Breast epithelium (tissue), 4 donors: ENCODE data around the gene SLC4A3. TPM values are rescaled to one million over a fixed set of nuclear protein-coding genes. Genes with fewer than 3 reads are reported as not detected.

Experiments used
- DNase-seq, 2 donors: peaks; one replicate each; pipeline ENCODE4 v3.0.0-alpha.2; 2019; ENCODE audit warnings: low spot score in 2 of 2
- H3K27ac ChIP-seq, 2 donors: fragments of 200-600 bp; sonication (generic) in 1 of 2; one replicate each; pipeline ENCODE4 v1.5.1; 2016 to 2019; ENCODE audit warnings: mild to moderate bottlenecking in 1 of 2
- H3K27me3 ChIP-seq, 2 donors: fragments of 200-600 bp; sonication (generic) in 1 of 2; one replicate each; pipeline versions ENCODE4 v1.5.1 to v1.6.0; 2017 to 2019; ENCODE audit warnings: control low read depth in 1 of 2, mild to moderate bottlenecking in 1 of 2
- H3K36me3 ChIP-seq: fragments of 200-600 bp; one replicate; pipeline ENCODE4 v1.5.1; 2019
- H3K4me1 ChIP-seq, 2 donors: fragments of 200-600 bp; sonication (generic); one replicate each; pipeline ENCODE4 v1.5.1; 2016 to 2019; ENCODE audit warnings: control low read depth in 1 of 2
- H3K4me3 ChIP-seq, 3 donors: fragments of 200-600 bp; sonication (generic); 1 replicate in 2 of 3; 2 replicates in 1 of 3; pipeline ENCODE4 v1.5.1; 2016 to 2019; ENCODE audit warnings: mild to moderate bottlenecking in 3 of 3, moderate library complexity in 2 of 3
- H3K9me3 ChIP-seq, 2 donors: fragments of 200-600 bp; sonication (generic) in 1 of 2; one replicate each; pipeline ENCODE4 v1.5.1; 2016 to 2019; ENCODE audit warnings: control low read depth in 1 of 2
- CTCF ChIP-seq, 3 donors: fragments of 450-650 bp; IDR thresholded peaks; one replicate each; pipeline ENCODE4 v1.5.1; 2016 to 2017; ENCODE audit warnings: antibody characterized with exemption in 3 of 3, mild to moderate bottlenecking in 3 of 3, moderate library complexity in 3 of 3
- POLR2A ChIP-seq: fragments of 450-650 bp; IDR thresholded peaks from one replicate; pipeline ENCODE4 v1.6.1; 2016; ENCODE audit warnings: antibody characterized with exemption, mild to moderate bottlenecking, moderate library complexity
- POLR2AphosphoS5 ChIP-seq, 3 donors: sonication (generic); formaldehyde crosslinking; IDR thresholded peaks; one replicate each; pipeline ENCODE4 v1.6.1; 2017; ENCODE audit warnings: antibody characterized with exemption in 3 of 3
- intact Hi-C: fragments of 100-400 bp; cut with DNase I; formaldehyde crosslinking; loops from one replicate; pipeline ENCODE4 v1.15.1; 2023; ENCODE audit warnings: low total_unique reads
- total RNA-seq, 3 donors: library from RNA; depleted of rRNA; stranded (reverse); fragments of >200 nt; gene quantifications; one replicate each; pipeline ENCODE4 v1.1.0, GENCODE V29; 2016

Gene SLC4A3
- total RNA-seq, 3 donors from 2014 or later: 2.1 to 4.7 (median 4.6) TPM

- no peaks in the 10 kb centered on the region for H3K36me3 ChIP-seq
- no peaks in the 10 kb centered on the region for H3K27me3 ChIP-seq
- H3K27ac ChIP-seq: no peak overlapping the region
- TF ChIP-seq CTCF (IDR thresholded peaks at IDR 0.05) (no peak), POLR2A (no peak), POLR2AphosphoS5 (IDR thresholded peaks at IDR 0.05) (no peak)
- no peaks in the 10 kb centered on the region for H3K4me1 ChIP-seq
- no peak overlapping the region for H3K4me3 ChIP-seq
- H3K9me3 ChIP-seq: no peaks in the 10 kb centered on the region
- intact Hi-C loops: no loop called here
- no peak for DNase-seq
Measured at GRCh38 chr2:219618733-219619122, 8.7 kb upstream of the SLC4A3 start.

GRCh38 chr2:219619235-219619634 is 8.2 kb upstream of the SLC4A3 start:
- Histone ChIP-seq H3K4me1 (no peaks in the 10 kb centered on the region), H3K36me3 (no peaks in the 10 kb centered on the region), H3K27me3 (no peaks in the 10 kb centered on the region), H3K27ac (no peak overlapping the region), H3K9me3 (no peaks in the 10 kb centered on the region), H3K4me3 (no peak overlapping the region)
- intact Hi-C loops: no loop called here
- DNase-seq: no peak
- TF ChIP-seq POLR2AphosphoS5 (IDR thresholded peaks at IDR 0.05) (no peak), POLR2A (no peak), CTCF (IDR thresholded peaks at IDR 0.05) (no peak)

GRCh38 chr2:219620546-219620945 is 6.9 kb upstream of the SLC4A3 start:
- Histone ChIP-seq H3K4me3 (no peak overlapping the region), H3K36me3 (no peaks in the 10 kb centered on the region), H3K9me3 (no peaks in the 10 kb centered on the region), H3K4me1 (no peaks in the 10 kb centered on the region), H3K27me3 (no peaks in the 10 kb centered on the region), H3K27ac (no peak overlapping the region)
- intact Hi-C loops: no loop called here
- no peak for DNase-seq
- TF ChIP-seq POLR2AphosphoS5 (IDR thresholded peaks at IDR 0.05): no peak
- TF ChIP-seq CTCF (IDR thresholded peaks at IDR 0.05): no peak
- TF ChIP-seq POLR2A: no peak

GRCh38 chr2:219621935-219622334 is 5.5 kb upstream of the SLC4A3 start:
- Histone ChIP-seq H3K9me3 (no peaks in the 10 kb centered on the region), H3K27ac (no peak overlapping the region), H3K4me1 (no peaks in the 10 kb centered on the region), H3K36me3 (no peaks in the 10 kb centered on the region), H3K27me3 (no peaks in the 10 kb centered on the region), H3K4me3 (no peak overlapping the region)
- TF ChIP-seq POLR2A (no peak), POLR2AphosphoS5 (IDR thresholded peaks at IDR 0.05) (no peak), CTCF (IDR thresholded peaks at IDR 0.05) (no peak)
- intact Hi-C loops: no loop called here
- no peak for DNase-seq

GRCh38 chr2:219622472-219622871 is 5.0 kb upstream of the SLC4A3 start:
- H3K27ac ChIP-seq: no peak overlapping the region
- H3K9me3 ChIP-seq: no peaks in the 10 kb centered on the region
- no peak for DNase-seq
- H3K4me1 ChIP-seq: no peaks in the 10 kb centered on the region
- intact Hi-C loops: no loop called here
- no peaks in the 10 kb centered on the region for H3K36me3 ChIP-seq
- TF ChIP-seq CTCF (IDR thresholded peaks at IDR 0.05) (no peak), POLR2AphosphoS5 (IDR thresholded peaks at IDR 0.05) (no peak), POLR2A (no peak)
- no peaks in the 10 kb centered on the region for H3K27me3 ChIP-seq
- no peak overlapping the region for H3K4me3 ChIP-seq
